Stimulated activated CD4-positive, alpha-beta T cell treated with anti-CD3 and anti-CD28 coated beads, Interleukin-4, amount 100 ng/mL, for 24 hours (primary cell): ENCODE measurements around the gene SH3RF1.
"Not testable (repeated sequence)": the region's sequence is repeated elsewhere in the genome, so short reads cannot be mapped to it uniquely, and the experiment has no call there.

Experiments
- DNase-seq: peaks from one replicate; pipeline ENCODE4 v3.0.0-alpha.2; 2020

Gene SH3RF1

DNA sequence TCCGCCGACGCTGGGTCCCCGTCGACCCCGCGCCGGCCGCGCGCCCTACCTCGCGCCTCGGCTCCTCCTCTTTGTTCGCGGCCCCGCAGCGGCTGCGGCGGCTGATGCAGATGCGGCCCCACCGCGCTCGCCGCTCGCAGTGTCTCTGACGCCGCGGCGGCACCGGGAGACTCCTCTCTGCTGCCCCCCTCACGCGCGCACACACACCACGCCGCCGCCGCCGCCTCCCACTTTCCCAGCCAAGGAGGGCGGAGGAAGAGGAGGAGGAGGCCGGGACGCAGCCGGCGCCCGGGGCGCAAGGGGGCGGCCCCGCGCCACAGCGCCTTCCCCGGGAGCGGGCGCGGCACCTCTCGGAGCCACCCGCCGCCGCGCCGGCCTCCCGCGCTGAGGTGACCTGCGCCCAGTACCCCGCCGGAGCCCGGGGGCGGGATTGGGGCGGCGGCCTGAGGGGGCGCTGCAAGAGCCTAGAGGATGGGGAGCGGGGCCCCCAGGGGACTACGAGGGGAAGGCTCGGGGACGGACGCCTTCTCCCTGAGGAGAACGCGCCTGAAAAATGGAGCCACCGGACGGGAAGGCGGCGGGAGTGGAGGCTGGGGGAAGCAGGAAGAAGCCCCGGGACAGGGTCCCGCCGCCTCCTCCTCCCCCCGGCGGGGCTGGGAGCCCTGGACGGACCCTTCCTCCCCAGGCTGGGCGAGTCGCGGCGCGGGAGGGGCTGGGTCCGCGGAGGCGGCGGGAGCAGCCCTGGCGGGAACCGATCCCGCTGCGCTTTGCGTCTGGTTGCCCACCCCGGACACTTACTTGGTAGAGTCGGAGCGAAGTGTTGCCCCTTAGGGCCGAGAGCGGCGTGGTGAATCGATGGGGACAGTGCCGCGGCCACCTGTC is at the start of gene SH3RF1:
Gene SH3RF1 (minus strand): TSS at position 147 of the 882 bp plus-strand sequence. CDS start 1,744 bp downstream, outside the sequence.
- peak; percentile 8 for DNase-seq

DNA sequence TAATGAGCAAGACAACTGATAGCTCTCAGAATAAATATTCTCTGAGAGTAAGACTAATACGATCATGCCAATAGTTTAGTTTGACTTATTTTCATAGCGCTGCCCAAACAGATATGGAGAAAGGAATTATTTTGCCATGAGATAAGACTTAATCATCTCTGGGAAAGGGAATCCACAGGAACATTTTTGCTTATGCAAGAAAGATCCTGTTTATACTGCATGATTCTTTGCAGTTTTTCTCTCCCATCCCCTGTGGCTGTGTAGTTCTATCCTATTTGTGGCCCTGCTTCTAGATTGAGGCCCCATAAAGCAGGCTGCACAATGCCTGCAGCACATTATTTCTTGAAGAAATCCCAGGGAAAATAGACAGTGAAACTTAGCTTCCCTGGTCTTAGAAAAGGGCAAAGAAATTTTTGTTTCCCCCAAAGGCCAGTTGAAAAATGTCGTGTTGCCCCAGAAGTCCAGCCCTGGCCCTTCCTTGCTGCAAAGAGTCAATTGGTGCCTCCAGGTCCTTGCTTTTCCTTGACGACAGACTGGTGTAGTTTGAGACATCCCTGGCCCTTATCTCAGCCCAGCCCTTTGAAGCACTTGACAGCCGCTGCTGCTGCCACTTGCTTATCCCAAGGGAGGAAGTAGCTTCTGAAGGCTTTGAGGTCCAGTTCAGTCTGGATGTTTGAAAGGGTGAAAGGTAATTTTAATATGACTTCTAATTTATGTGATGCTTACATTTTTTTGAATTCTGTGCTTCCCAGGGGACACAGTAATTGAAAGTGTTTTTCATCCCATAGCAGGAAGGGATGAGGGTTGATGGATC is 45.0 kb upstream of the SH3RF1 start:
- no peak for DNase-seq

DNA sequence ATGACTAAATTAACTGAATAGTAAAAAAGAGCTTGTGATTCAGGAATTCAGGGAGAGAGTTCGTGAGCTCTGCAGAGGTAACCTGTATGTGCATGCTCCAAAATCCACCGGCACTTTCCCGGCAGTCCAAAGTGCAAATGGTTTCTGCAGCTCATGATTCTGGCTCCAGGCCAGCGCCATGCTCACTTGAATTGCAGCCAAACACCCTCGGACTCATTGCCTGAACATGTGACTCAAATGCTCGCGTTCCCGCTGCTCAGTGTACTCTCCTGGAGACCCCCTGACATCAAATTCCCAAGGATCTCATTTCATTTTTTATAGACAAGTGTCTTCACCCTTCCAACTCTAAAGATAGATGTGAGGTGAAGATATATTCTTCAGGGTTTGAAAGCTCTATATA is 44.1 kb upstream of the SH3RF1 start:
- DNase-seq: no peak

DNA sequence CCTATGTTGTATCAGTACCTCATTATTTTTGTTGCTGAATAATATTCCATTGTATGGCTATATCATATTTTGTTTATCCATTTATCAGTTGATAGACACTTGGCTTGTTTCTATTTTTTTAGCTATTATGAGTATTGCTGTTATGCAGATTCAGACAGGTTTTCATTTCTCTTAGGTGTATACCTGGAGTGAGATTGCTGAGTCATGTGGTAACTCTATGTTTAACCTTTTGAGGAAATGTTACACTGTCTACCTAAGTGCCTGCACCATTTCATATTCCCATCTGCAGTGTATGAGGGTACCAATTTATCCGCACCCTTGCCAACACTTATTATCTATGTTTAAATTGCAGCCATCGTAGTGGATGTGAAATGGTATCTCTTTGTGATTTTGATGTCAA is 43.0 kb upstream of the SH3RF1 start:
- DNase-seq: no peak

DNA sequence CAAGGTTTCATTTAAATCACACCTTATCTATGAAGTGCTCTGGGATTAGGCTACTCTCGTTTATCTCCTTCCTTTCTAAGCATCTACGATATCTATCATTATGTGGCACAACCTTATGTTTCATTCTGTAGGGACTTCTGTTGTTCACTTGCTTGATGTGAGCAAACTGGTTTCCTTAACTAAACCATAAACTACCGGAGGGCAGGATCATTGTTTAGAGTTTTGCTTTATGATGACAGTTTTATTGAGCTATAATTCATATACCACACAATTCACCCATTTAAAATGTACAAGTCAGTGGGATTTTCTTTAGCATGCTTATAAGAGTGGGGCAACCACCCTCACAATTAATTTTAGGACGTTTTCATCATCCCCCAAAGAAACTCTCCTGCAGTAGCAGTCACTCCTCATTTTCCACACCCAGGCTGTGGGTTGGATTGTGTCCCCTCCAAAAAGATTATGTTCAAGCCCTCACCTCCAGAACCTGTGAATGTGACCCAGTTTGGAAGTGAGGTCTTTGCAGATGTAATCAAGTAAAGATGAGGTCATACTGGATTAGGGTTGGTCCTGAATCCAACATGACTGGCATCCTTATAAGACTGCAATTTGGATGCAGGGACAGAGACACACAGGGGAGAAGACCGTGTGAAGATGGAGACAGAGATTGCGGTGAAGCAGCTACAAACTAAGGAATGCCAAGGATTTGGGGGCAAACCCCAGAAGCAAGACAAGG is 42.1 kb upstream of the SH3RF1 start:
- no peak for DNase-seq

DNA sequence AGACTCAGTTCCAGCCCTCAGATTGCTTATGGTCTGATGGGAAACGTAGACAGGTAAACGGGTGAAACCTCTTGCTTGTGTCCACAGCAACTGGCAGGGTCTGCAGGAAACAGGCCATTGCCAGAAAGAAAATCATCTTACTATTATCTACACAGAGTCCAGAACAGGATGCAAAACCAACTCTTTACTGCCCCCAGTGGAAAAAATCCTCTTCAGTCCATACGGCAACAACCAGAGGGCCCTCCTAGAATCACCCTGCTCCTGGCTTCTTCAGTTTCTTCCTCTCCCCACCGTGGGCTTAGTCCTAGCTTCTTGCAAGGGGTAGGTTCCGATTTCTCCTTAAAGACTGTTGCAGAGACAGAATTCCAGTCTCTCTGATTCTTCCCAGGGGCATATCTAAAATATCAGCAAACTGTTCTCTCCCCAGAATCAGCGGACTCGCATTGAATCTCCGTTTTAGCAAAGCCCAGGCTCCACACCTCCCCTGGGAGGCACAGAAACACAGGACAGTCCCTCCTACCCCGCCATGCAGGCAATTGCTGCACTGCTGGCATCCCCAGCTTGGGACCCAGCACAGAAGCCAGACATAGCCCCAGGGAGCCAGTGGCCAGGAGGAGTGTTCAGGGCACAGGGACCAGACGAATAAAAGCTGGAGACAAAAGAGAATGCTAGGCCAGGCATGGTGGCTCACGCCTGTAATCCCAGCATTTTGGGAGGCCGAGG is 41.0 kb upstream of the SH3RF1 start:
- DNase-seq: no peak

DNA sequence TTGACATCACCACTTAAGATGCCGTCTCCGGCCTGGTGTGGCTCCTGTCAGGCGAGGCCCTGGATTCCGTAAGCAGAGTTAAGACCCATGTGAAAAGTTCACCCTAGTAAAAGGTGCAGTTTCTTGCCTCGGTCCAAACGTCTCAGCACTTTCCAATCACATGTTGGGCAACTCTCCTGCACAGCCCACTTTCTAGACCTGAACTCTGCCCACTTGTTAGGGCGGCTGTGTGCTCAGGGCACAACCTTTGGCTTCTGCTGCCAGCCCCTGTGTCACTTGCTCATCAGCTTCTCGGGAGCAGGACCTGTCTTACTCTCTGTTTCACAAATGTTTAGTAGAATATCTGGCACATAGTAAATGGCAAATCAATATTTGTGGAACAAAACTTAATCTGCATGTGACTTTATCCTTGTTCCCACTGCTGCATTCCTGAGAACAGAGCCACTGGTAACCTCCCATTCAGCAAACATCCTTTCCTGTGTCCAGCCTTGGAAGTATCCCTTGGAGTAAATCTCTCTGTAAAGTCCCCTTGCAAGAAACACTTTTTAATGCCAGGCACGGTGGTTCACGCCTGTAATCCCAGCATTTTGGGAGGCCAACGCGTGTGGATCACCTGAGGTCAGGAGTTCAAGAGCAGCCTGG is 38.7 kb upstream of the SH3RF1 start:
- no peak for DNase-seq

DNA sequence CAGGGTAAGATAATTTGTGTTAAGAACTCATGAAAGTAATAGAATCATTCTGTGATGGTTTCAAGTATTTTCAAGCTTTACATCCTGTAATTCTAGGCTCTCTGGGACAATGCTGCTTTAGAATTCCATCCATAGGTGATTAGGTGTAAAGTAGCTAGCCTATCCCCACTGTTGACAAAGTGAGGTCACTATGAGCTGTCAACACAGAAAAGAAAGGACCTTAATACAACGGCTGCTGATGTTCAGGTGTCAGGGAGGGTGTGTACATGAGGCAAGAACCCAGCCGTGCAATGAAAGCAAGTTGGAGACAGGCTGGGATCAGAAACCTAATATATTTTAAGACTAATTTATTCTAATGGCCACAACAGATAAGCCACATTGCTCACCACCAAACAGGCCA is 36.8 kb upstream of the SH3RF1 start:
- DNase-seq: no peak

DNA sequence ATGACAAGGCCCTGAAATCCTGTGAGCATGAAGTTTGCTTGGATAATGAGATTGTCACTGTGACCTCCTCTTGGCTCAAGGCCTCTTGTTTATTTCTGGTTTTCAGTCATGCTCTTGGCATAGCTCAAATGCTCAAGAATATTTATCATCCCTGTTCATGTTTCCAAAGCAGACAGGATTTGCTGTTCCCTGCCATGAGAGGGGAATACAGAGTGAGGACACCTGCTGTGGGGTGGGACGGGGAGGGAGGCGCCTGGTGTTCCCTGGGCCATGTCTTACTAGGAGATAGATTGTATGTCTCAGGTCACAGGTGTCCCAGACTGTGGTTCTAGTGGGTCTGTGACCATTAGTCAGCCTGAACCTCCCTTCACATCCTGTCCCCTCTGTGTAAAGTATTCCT is 34.9 kb upstream of the SH3RF1 start:
- no peak for DNase-seq

DNA sequence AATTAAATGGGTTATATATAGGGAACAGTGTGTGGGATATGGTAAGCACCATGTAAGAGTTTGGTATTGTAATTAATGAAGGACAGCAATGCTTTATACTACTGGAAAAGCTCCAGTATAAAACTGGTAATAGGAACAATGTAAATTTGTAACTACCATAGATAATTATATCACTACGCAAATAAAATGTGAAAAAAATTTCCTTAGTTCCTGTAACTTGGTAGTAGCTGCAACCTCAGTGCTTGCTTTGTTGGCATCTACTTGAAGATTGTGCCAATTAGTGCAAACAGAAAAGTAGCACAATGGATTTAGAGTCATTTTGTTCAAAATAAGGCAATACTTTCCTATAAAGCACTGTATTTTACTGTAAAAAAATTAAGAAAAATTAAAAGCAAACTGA is 34.4 kb upstream of the SH3RF1 start:
- DNase-seq: no peak

DNA sequence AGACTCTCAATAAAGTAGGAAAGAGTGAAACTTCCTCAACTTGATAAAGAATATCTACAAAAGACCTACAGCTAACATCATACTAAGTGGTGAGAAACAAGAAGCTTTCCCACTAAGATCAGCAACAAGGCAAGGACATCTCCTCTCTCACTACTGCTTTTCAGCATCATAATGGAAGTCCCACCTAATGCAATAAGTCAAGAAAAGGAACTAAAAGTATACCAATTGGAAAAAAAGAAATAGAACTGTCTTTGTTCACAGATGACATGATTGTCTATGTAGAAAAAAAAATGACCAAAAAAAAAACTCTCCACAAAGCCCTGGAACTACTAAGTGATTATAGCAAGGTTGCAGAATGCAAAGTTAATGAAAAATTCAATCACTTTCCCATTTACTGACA is 25.1 kb upstream of the SH3RF1 start:
- no peak for DNase-seq

DNA sequence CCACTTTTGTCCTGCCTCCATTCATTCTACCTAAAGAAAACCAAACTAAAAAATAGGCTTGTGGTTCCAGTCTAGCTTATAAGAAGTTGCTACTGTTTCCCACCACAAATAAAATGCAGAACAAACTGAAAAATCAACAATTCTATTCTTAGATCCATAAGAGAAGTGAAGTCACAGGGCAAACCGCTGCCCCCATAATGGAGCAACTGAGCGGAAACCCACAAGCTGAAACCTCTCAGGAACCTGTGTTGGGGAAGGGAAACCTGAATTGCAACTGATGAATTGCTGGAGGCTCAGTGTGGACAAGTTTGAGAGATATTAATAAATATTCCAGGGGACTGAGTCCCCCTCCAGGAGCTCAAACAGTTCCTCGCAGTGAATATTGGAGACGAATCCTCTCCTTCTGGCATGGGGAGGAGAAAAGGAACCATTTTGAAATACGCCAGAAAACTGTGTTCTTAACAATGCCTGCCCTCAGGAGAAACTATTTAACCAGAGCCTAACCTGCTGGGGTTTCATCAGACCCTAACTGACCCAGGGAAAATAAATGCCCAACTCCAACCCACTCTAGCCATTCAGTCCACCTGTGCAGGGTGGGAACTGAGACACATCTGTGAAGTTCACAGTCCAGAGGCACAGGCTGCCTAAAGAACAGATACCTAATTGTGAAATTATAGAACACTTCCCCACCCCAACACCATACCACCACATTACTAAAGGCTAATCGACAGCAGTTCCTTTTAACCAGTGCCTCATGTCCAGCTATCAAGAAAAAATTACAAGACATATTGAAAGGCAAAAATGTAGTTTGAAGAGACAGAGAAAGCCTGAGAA is 22.8 kb upstream of the SH3RF1 start:
- DNase-seq: no peak

DNA sequence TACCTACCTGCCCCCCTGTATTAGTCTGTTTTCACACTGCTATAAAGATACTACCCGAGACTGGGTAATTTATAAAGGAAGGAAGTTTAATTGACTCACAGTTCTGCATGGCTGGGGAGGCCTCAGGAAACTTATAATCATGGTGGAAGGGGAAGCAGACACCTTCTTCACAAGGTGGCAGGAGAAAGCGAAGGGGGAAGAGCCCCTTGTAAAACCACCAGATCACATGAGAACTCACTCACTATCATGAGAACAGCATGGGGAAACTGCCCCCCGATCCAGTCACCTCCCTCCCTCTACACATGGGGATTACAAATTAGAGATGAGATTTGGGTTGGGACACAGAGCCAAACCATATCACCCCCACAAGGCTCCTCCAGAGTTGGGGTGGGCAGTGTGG is 17.2 kb upstream of the SH3RF1 start:
- not testable (repeated sequence) for DNase-seq

DNA sequence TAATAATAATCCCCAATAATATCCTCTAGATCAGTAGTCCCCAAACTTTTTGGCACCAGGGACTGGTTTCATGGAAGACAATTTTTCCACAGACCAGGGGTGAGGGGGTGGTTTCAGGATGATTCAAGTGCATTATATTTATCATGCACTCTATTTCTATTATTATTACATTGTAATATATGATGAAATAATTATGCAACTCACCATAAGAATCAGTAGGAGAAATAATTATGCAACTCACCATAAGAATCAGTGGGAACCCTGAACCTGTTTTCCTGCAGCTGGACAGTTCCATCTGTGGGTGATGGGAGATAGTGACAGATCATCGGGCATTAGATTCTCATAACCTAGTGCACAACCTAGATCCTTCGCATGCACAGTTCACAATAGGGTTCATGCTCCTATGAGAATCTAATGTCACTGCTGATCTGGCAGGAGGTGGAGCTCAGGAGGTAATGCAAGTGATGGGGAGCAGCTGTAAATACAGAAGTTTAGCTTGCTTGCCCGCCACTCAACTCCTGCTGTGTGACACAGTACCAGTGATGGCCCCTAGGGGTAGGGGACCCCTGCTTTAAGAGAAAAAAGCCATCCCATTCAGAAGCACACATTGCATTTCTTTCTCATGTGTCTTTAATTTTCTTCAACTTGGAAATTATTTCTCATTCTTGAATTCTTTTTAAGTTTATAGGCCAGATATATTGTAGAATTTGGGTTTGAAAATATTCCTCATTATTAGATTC is 16.0 kb upstream of the SH3RF1 start:
- DNase-seq: no peak

DNA sequence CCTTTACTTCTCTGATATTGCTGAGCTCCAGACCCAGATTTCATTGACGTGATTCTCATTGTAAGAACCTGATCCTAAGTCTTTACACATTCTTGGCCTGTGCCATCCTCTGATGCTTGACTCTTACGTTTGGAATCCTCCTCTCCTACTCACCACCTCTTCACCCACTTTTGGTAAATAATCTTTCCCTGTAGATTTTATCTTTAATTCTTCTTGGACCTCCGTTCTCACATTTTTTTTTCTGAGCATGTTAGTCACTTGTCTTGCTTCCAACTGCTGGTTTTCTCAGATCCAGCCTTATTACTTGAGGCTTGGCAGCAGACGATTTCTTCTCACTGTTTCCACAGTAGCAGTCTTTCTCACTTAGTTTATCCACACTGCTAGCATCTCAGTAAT is 12.4 kb upstream of the SH3RF1 start:
- no peak for DNase-seq

DNA sequence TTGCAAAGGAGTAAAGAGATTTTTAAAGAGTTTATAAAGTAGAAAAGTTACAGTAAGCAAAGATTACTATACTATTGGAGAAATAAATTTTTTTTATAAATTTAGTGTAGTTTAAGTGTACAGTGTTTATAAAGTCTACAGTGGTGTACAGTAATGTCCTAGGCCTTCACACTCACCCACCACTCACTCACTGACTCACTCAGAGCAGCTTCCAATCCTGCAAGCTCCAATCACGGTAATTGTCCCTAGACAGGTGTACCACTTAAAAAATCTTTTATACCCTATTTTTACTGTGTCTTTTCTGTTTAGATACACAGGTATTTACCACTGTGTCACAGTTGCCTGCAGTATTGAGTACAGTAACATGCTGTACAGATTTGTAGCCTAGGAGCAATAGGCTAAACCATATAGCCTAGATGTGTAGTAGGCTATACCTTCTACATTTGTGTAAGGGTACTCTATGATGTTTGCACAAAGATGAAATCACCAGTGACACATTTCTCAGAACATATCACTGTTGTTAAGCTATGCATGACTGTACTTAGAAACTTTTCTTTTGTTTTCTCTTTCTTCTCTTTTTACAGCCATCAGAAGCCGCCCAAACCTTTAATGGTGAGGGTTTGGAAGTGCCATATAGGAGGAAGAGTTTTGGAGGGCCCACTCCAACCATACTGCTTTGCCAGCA is 11.8 kb upstream of the SH3RF1 start:
- DNase-seq: no peak

DNA sequence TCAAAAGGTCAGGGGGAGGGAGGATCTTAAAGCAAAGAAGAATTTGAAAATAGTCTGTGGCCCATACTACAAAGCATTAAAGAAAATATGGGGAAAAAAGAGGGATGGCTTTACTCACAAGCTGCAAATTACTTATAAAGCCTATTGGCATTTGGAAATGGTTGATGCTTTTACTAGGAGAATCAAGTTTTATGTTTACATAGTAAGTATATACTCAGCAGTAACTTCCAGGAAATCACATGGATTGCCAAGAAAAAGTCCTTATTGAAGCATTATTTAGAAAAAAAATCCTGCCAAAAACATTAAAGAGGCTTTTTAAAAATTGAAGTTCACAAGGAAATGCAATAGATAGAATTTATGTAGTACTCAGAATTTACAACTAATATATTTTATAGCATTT is 8.4 kb upstream of the SH3RF1 start:
- no peak for DNase-seq

DNA sequence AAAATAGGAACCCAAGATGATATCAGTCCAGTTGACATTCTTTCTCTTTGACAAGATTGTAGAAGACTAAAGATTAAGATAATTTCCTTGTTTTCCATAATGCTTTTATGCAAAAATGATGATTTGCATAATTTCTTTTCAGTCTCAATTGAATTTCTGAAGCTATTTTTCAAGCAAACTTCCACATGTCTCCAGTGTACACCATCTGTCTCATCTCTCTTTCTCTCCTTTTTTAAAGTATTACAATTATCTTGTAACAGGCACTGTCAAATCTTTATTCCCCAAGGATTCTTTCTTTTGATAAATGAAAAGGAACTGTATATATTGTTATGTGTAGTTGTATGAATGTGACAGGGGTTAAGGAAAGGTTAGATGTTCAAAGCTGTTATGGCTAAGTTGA is 7.9 kb upstream of the SH3RF1 start:
- no peak for DNase-seq

DNA sequence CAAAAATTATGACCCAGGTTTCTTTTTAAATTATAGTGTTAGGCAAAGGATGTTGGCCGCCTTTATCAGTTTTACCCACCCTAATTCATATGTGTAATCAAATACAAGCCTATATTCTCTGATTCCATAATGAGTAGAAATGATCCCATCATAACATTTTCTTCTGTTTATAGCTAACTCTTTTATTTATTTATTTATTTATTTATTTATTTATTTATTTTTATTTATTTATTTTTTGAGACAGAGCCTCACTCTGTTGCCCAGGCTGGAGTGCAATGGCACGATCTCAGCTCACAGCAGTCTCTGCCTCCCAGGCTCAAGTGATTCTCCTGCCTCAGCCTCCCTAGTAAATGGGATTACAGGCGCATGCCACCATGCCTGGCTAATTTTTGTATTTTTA is 7.1 kb upstream of the SH3RF1 start:
- not testable (repeated sequence) for DNase-seq

DNA sequence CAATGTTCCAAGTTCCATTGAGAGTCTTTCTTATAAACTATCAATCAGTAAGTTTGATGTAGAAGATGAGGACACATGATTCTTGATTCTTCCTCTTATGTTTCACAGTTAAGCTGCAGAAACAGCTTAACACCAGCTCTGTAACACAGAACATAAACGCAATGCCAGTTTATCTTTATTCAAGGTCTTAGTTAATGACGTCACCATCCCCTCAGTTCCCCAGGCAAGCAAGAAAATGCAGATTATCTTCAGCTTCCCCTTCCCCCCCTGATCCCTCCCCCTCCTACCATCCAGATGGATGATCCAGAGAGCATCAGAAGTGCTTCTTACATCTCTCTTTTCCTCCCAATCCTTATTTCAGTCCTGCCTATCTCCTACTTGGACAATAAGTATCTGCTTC is 4.4 kb upstream of the SH3RF1 start:
- no peak for DNase-seq
